Measurements from ENCODE around the gene CSGALNACT2. TPM values are rescaled to one million over a fixed set of nuclear protein-coding genes. Genes with fewer than 3 reads are reported as not detected.

CSGALNACT2 gene
- total and polyA plus RNA-seq, 2 donors from 2014 or later = 4.8 to 20.0 TPM

GRCh38 chr10:43225787-43226153, 87.5 kb downstream of the CSGALNACT2 start:
- H3K9me3 ChIP-seq (ENCODE audit: control insufficient read depth in 2 of 3, insufficient read depth in 1 of 3, low read length in 3 of 3) = no peaks in the 10 kb centered on the region
- peaks cover 0 to 11% (median 0%) of the 10 kb centered on the region in 3 donors for H3K4me1 ChIP-seq (ENCODE audit: control insufficient read depth in 2 of 3, insufficient read depth in 2 of 3, low read depth in 1 of 3, low read length in 3 of 3)
- peaks cover 8% of the 10 kb centered on the region for H3K27me3 ChIP-seq (ENCODE audit: control insufficient read depth, insufficient read depth, low read length)
- intact Hi-C loops (cut with DNase I) = no loop called here
- H3K27ac ChIP-seq (ENCODE audit: low read depth in 2 of 2, low read length in 2 of 2) = no peak overlapping the region
- no peaks in the 10 kb centered on the region for H3K36me3 ChIP-seq (ENCODE audit: control insufficient read depth in 2 of 3, insufficient read depth in 3 of 3, low read length in 3 of 3)
- no peak for FAIRE-seq
- peak in 3 of 5 donors; percentile 7 to 55 (median 31) for DNase-seq
- no peak overlapping the region for H3K4me3 ChIP-seq (ENCODE audit: low read length in 3 of 3)
- TF ChIP-seq CTCF (IDR thresholded peaks at IDR 0.05; ENCODE audit: borderline replicate concordance, extremely low read depth, insufficient read depth) = no peak
- H3K9ac ChIP-seq (ENCODE audit: low read length in 3 of 3) = no peak overlapping the region

- no peak for TF ChIP-seq CTCF (IDR thresholded peaks at IDR 0.05; ENCODE audit: borderline replicate concordance, extremely low read depth, insufficient read depth)
- Histone ChIP-seq H3K4me1 (ENCODE audit: control insufficient read depth in 2 of 3, insufficient read depth in 2 of 3, low read depth in 1 of 3, low read length in 3 of 3) (peaks cover 0 to 11% (median 0%) of the 10 kb centered on the region in 3 donors), H3K9me3 (ENCODE audit: control insufficient read depth in 2 of 3, insufficient read depth in 1 of 3, low read length in 3 of 3) (no peaks in the 10 kb centered on the region), H3K27ac (ENCODE audit: low read depth in 2 of 2, low read length in 2 of 2) (no peak overlapping the region), H3K27me3 (ENCODE audit: control insufficient read depth, insufficient read depth, low read length) (peaks cover 11% of the 10 kb centered on the region), H3K4me3 (ENCODE audit: low read length in 3 of 3) (no peak overlapping the region), H3K36me3 (ENCODE audit: control insufficient read depth in 2 of 3, insufficient read depth in 3 of 3, low read length in 3 of 3) (no peaks in the 10 kb centered on the region), H3K9ac (ENCODE audit: low read length in 3 of 3) (no peak overlapping the region)
- intact Hi-C loops (cut with DNase I) = no loop called here
- DNase-seq (peak in 3 of 5 donors; percentile 4 to 53 (median 18)), FAIRE-seq (no peak)
Measured at GRCh38 chr10:43226441-43226840, 88.2 kb downstream of the CSGALNACT2 start.

GRCh38 chr10:43226851-43227845, 88.9 kb downstream of the CSGALNACT2 start:
- Histone ChIP-seq H3K9ac (ENCODE audit: low read length in 3 of 3) (no peak overlapping the region), H3K36me3 (ENCODE audit: control insufficient read depth in 2 of 3, insufficient read depth in 3 of 3, low read length in 3 of 3) (no peaks in the 10 kb centered on the region), H3K4me1 (ENCODE audit: control insufficient read depth in 2 of 3, insufficient read depth in 2 of 3, low read depth in 1 of 3, low read length in 3 of 3) (peaks cover 0 to 11% (median 0%) of the 10 kb centered on the region in 3 donors), H3K9me3 (ENCODE audit: control insufficient read depth in 2 of 3, insufficient read depth in 1 of 3, low read length in 3 of 3) (no peaks in the 10 kb centered on the region), H3K4me3 (ENCODE audit: low read length in 3 of 3) (no peak overlapping the region), H3K27ac (ENCODE audit: low read depth in 2 of 2, low read length in 2 of 2) (no peak overlapping the region), H3K27me3 (ENCODE audit: control insufficient read depth, insufficient read depth, low read length) (peaks cover 11% of the 10 kb centered on the region)
- intact Hi-C loops (cut with DNase I) = no loop called here
- FAIRE-seq (no peak), DNase-seq (peak in 3 of 5 donors; percentile 5 to 52 (median 25))
- TF ChIP-seq CTCF (IDR thresholded peaks at IDR 0.05; ENCODE audit: borderline replicate concordance, extremely low read depth, insufficient read depth) = no peak

All from kidney (tissue), 14 donors.